RWPE2 (cell line): ENCODE measurements around the gene CDK14.
A peak's percentile ranks its signal among the peaks of the same experiment; 100 is the strongest.

Experiments
- ATAC-seq: fragments of 200-7000 bp; cut with Tn5 transposase; 3 replicates; pipeline ENCODE4 v1.9.1; 2021; ENCODE audit warnings: low read depth
- DNase-seq: peaks from one replicate; pipeline ENCODE4 v3.0.0-alpha.2; 2020; ENCODE audit warnings: low spot score
- H3K27ac ChIP-seq: fragments of 450-650 bp; 2 replicates; pipeline ENCODE4 v1.5.1; 2017; ENCODE audit warnings: mild to moderate bottlenecking; ENCODE audit not compliant: poor library complexity, severe bottlenecking
- H3K27me3 ChIP-seq: fragments of 250-450 bp; sonication (Bioruptor Pico); 2 replicates; pipeline ENCODE4 v1.5.1; 2021; ENCODE audit warnings: mild to moderate bottlenecking, moderate library complexity; ENCODE audit not compliant: insufficient read depth, poor library complexity, severe bottlenecking
- H3K36me3 ChIP-seq: fragments of 250-450 bp; sonication (Bioruptor Pico); 2 replicates; pipeline ENCODE4 v1.5.1; 2020; ENCODE audit warnings: low read depth, mild to moderate bottlenecking, moderate library complexity
- H3K4me1 ChIP-seq: fragments of 250-450 bp; sonication (Bioruptor Pico); 2 replicates; pipeline ENCODE4 v1.5.1; 2021; ENCODE audit warnings: mild to moderate bottlenecking, moderate library complexity; ENCODE audit not compliant: insufficient read depth, poor library complexity, severe bottlenecking
- H3K4me3 ChIP-seq: fragments of 250-450 bp; sonication (Bioruptor Pico); 2 replicates; pipeline ENCODE4 v1.5.1; 2021; ENCODE audit warnings: mild to moderate bottlenecking, moderate library complexity; ENCODE audit not compliant: severe bottlenecking
- H3K9me3 ChIP-seq: fragments of 250-450 bp; sonication (Bioruptor Pico); 2 replicates; pipeline ENCODE4 v1.5.1; 2021; ENCODE audit warnings: mild to moderate bottlenecking, moderate library complexity; ENCODE audit not compliant: severe bottlenecking
- CTCF ChIP-seq: fragments of 450-650 bp; IDR thresholded peaks from one replicate; pipeline ENCODE4 v1.5.1; 2017; ENCODE audit warnings: mild to moderate bottlenecking, moderate library complexity; ENCODE audit not compliant: poor library complexity, severe bottlenecking

CDK14 gene

DNA sequence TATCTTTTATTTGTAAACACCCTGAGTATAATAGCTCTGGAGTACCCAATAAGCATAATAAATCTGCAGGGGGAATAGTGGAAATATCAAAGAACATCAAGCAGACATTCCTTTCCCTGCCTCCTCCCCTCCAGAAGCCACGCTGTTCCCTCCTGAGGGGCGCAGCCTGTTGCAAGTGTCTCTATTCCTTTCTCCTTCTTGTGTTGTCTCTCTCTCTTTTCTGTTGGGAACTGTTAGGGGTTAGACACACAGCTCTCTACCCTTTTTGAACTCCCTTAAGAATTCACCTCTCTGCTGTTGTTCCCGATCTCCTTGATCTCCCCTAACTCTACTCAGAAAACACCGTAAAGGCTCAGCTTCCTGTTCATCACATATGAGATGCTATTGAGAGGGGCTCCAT lies 490.1 kb downstream of the CDK14 start:
- H3K27ac ChIP-seq: no peak overlapping the region

DNA sequence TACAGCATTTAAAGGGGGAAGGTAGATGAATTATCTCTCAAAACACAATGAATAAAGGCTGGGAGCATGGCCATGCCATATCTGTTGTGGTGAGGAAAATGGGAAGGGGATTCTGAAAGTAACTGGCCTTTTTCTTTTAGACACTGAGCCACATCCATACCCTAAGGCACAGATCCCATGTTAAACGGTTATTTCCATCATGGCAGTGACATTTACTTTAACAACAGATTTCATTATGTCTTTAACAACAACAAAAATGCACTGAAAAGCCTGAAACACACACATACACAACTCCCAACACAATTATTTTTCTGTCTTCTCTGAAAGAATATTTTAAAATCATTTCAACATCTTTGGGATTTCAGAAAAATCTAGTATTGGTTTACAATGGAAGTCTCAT lies 492.0 kb downstream of the CDK14 start:
- no peak for ATAC-seq
- no peak overlapping the region for H3K4me3 ChIP-seq

More for the DNA sequence above, 490.1 kb downstream of the CDK14 start:
- H3K4me3 ChIP-seq: no peak overlapping the region
- no peaks in the 10 kb centered on the region for H3K36me3 ChIP-seq
- ATAC-seq: no peak
- H3K4me1 ChIP-seq: no peaks in the 10 kb centered on the region
- H3K9me3 ChIP-seq: no peaks in the 10 kb centered on the region
- no peak for DNase-seq
- TF ChIP-seq CTCF: no peak
- no peaks in the 10 kb centered on the region for H3K27me3 ChIP-seq

GRCh38 chr7:91088691-91089090 lies 492.6 kb downstream of the CDK14 start:
- DNase-seq: no peak
- H3K4me3 ChIP-seq: no peak overlapping the region
- ATAC-seq: no peak
- no peak overlapping the region for H3K27ac ChIP-seq
- no peaks in the 10 kb centered on the region for H3K4me1 ChIP-seq
- TF ChIP-seq CTCF: no peak
- no peaks in the 10 kb centered on the region for H3K9me3 ChIP-seq
- no peaks in the 10 kb centered on the region for H3K36me3 ChIP-seq
- H3K27me3 ChIP-seq: no peaks in the 10 kb centered on the region

More for the DNA sequence above, 492.0 kb downstream of the CDK14 start:
- no peak for TF ChIP-seq CTCF
- no peak overlapping the region for H3K27ac ChIP-seq
- no peak for DNase-seq
- H3K36me3 ChIP-seq: no peaks in the 10 kb centered on the region
- H3K27me3 ChIP-seq: no peaks in the 10 kb centered on the region
- H3K4me1 ChIP-seq: no peaks in the 10 kb centered on the region
- no peaks in the 10 kb centered on the region for H3K9me3 ChIP-seq

DNA sequence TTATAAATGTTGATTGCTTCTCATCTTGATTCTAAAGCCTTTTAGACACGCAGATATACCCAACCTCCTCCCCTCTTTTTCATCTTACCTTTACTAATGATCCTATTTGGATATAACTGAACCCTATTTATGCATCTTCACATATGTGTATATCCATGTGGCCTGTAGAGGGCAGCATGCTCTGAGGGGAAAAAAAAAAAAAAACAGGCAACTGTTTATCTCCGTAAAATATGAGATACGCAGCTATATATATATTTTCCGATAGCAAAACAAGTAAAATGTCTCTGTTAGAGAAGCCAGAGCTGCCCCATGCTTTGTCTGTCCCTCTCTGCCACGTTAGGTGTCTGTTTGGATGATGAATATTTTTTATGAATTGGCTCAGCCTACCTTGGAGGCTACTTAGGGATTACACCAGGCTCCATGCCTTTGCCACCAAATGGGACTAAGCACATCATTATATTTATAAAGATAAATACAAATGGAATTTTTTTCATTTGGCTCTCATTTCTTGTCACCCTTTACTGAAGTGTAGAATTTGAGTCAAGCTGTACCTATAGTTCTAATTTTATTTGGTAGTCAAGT lies 493.4 kb downstream of the CDK14 start:
- peak; percentile 91 for TF ChIP-seq CTCF
- ATAC-seq: peak; percentile 21; the same call in 1 of the 3 replicates
- no peaks in the 10 kb centered on the region for H3K36me3 ChIP-seq
- H3K4me1 ChIP-seq: no peaks in the 10 kb centered on the region
- no peaks in the 10 kb centered on the region for H3K27me3 ChIP-seq
- no peak for DNase-seq
- no peaks in the 10 kb centered on the region for H3K9me3 ChIP-seq
- H3K27ac ChIP-seq: no peak overlapping the region
- no peak overlapping the region for H3K4me3 ChIP-seq

- no peaks in the 10 kb centered on the region for H3K27me3 ChIP-seq
- H3K4me3 ChIP-seq: no peak overlapping the region
- H3K9me3 ChIP-seq: no peaks in the 10 kb centered on the region
- H3K27ac ChIP-seq: no peak overlapping the region
- TF ChIP-seq CTCF: no peak
- DNase-seq: no peak
- no peaks in the 10 kb centered on the region for H3K36me3 ChIP-seq
- no peak for ATAC-seq
- H3K4me1 ChIP-seq: no peaks in the 10 kb centered on the region
Measured at GRCh38 chr7:91090684-91091083, 494.6 kb downstream of the CDK14 start.
